ENCODE results near the gene KIAA1217. TPM values are rescaled to one million over a fixed set of nuclear protein-coding genes. Genes with fewer than 3 reads are reported as not detected.

KIAA1217 gene
- polyA plus RNA-seq, 1 donor from 2014 or later = 0.22 TPM

GRCh38 chr10:24568042-24568441 lies 359.1 kb downstream of the KIAA1217 start:
- Histone ChIP-seq H3K9ac (ENCODE audit: low read length) (no peak overlapping the region), H3K27me3 (ENCODE audit: insufficient read depth, low read depth, low read length) (no peaks in the 10 kb centered on the region), H3K9me2 (ENCODE audit: insufficient read depth, low read length) (no peaks in the 10 kb centered on the region), H3F3A (ENCODE audit: insufficient read depth, low read length, poor library complexity, severe bottlenecking) (no peaks in the 10 kb centered on the region), H4K20me1 (ENCODE audit: insufficient read depth) (no peaks in the 10 kb centered on the region), H3K4me2 (ENCODE audit: low read length) (no peak overlapping the region), H3K9me3 (ENCODE audit: low read length) (no peaks in the 10 kb centered on the region), H3K79me2 (replicated peaks; ENCODE audit: insufficient read depth, low read length) (no peaks in the 10 kb centered on the region), H3K36me3 (ENCODE audit: insufficient read depth, low read length) (no peaks in the 10 kb centered on the region), H3K4me3 (ENCODE audit: low read length) (no peak overlapping the region), H3K27ac (ENCODE audit: low read length) (no peak overlapping the region), H2AFZ (ENCODE audit: low read depth, low read length) (no peak overlapping the region)
- TF ChIP-seq EP300 (conservative IDR thresholded peaks at IDR 0.05; ENCODE audit: poor library complexity, severe bottlenecking) (no peak), TAF1 (IDR thresholded peaks at IDR 0.05; ENCODE audit: low read depth) (no peak), POLR2AphosphoS5 (IDR thresholded peaks at IDR 0.05) (no peak), CTCF (IDR thresholded peaks at IDR 0.05; ENCODE audit: poor library complexity, severe bottlenecking) (no peak), MXI1 (conservative IDR thresholded peaks at IDR 0.05; ENCODE audit: poor library complexity, severe bottlenecking) (no peak), EZH2 (IDR thresholded peaks at IDR 0.05; ENCODE audit: borderline replicate concordance, insufficient read depth, low read length, poor library complexity, severe bottlenecking) (no peak), SMC3 (conservative IDR thresholded peaks at IDR 0.05; ENCODE audit: poor library complexity) (no peak), REST (IDR thresholded peaks at IDR 0.05; ENCODE audit: borderline replicate concordance) (no peak), RAD21 (conservative IDR thresholded peaks at IDR 0.05) (no peak)

GRCh38 chr10:24569330-24569796 lies 360.4 kb downstream of the KIAA1217 start:
- Histone ChIP-seq H3K9me2 (ENCODE audit: insufficient read depth, low read length) (no peaks in the 10 kb centered on the region), H3K27ac (ENCODE audit: low read length) (no peak overlapping the region), H3K9me3 (ENCODE audit: low read length) (no peaks in the 10 kb centered on the region), H2AFZ (ENCODE audit: low read depth, low read length) (no peak overlapping the region), H3K4me3 (ENCODE audit: low read length) (no peak overlapping the region), H3K27me3 (ENCODE audit: insufficient read depth, low read depth, low read length) (no peaks in the 10 kb centered on the region), H3K36me3 (ENCODE audit: insufficient read depth, low read length) (no peaks in the 10 kb centered on the region), H3F3A (ENCODE audit: insufficient read depth, low read length, poor library complexity, severe bottlenecking) (no peaks in the 10 kb centered on the region), H4K20me1 (ENCODE audit: insufficient read depth) (no peaks in the 10 kb centered on the region), H3K9ac (ENCODE audit: low read length) (no peak overlapping the region), H3K4me2 (ENCODE audit: low read length) (no peak overlapping the region), H3K79me2 (replicated peaks; ENCODE audit: insufficient read depth, low read length) (no peaks in the 10 kb centered on the region)
- TF ChIP-seq REST (IDR thresholded peaks at IDR 0.05; ENCODE audit: borderline replicate concordance) = no peak
- no peak for TF ChIP-seq RAD21 (conservative IDR thresholded peaks at IDR 0.05)
- TF ChIP-seq CTCF (IDR thresholded peaks at IDR 0.05; ENCODE audit: poor library complexity, severe bottlenecking) = no peak
- no peak for TF ChIP-seq MXI1 (conservative IDR thresholded peaks at IDR 0.05; ENCODE audit: poor library complexity, severe bottlenecking)
- TF ChIP-seq SMC3 (conservative IDR thresholded peaks at IDR 0.05; ENCODE audit: poor library complexity) = no peak
- no peak for TF ChIP-seq EZH2 (IDR thresholded peaks at IDR 0.05; ENCODE audit: borderline replicate concordance, insufficient read depth, low read length, poor library complexity, severe bottlenecking)
- TF ChIP-seq POLR2AphosphoS5 (IDR thresholded peaks at IDR 0.05) = no peak
- TF ChIP-seq TAF1 (IDR thresholded peaks at IDR 0.05; ENCODE audit: low read depth) = no peak
